A673 (cell line): ENCODE measurements around the gene SNRPA.

ENCODE experiments used
- EZH2 ChIP-seq: fragments of 200-600 bp; sonication (generic); IDR thresholded peaks from 2 replicates; pipeline ENCODE4 v1.6.1; 2017; ENCODE audit warnings: borderline replicate concordance, low read depth, mild to moderate bottlenecking, mixed read lengths, antibody characterized with exemption, low read length; ENCODE audit not compliant: poor library complexity, severe bottlenecking
- TF ChIP-seq, protein P1 (sequence below): fragments of 300-800, 200-600 bp; sonication (generic); conservative IDR thresholded peaks from 2 replicates; pipeline ENCODE4 v1.5.1; 2017; ENCODE audit warnings: low read depth, mild to moderate bottlenecking, antibody characterized with exemption, low read length, moderate library complexity, mixed read lengths

GRCh38 chr19:40798683-40799557 lies 47.9 kb downstream of the SNRPA start, which contains the start of gene EGLN2:
- TF ChIP-seq, protein P1, sequence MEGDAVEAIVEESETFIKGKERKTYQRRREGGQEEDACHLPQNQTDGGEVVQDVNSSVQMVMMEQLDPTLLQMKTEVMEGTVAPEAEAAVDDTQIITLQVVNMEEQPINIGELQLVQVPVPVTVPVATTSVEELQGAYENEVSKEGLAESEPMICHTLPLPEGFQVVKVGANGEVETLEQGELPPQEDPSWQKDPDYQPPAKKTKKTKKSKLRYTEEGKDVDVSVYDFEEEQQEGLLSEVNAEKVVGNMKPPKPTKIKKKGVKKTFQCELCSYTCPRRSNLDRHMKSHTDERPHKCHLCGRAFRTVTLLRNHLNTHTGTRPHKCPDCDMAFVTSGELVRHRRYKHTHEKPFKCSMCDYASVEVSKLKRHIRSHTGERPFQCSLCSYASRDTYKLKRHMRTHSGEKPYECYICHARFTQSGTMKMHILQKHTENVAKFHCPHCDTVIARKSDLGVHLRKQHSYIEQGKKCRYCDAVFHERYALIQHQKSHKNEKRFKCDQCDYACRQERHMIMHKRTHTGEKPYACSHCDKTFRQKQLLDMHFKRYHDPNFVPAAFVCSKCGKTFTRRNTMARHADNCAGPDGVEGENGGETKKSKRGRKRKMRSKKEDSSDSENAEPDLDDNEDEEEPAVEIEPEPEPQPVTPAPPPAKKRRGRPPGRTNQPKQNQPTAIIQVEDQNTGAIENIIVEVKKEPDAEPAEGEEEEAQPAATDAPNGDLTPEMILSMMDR: no peak
- no peak for TF ChIP-seq EZH2
